ENCODE data around the gene ATP2C2.
"Not testable (repeated sequence)": the region's sequence is repeated elsewhere in the genome, so short reads cannot be mapped to it uniquely, and the experiment has no call there.

ATP2C2 gene

GRCh38 chr16:84329843-84330684 is 38.3 kb upstream of the ATP2C2 start:
- Histone ChIP-seq H3K36me3 (ENCODE audit: control insufficient read depth, insufficient read depth, low read length) (no peaks in the 10 kb centered on the region), H3K4me3 (ENCODE audit: extremely low read depth, insufficient read depth, low read length, poor library complexity, severe bottlenecking) (no peak overlapping the region), H3K4me1 (ENCODE audit: control insufficient read depth, insufficient read depth, low read length, poor library complexity, severe bottlenecking) (peaks cover 2% of the 10 kb centered on the region), H3K27ac (ENCODE audit: low read depth, low read length, severe bottlenecking) (no peak overlapping the region), H3K9me3 (ENCODE audit: control insufficient read depth, low read length) (no peaks in the 10 kb centered on the region)
- 80 to 89% methylated on average over 18 of the region's 18 CpGs for WGBS, 2 experiments (ENCODE audit: insufficient coverage in 2 of 2)

DNA sequence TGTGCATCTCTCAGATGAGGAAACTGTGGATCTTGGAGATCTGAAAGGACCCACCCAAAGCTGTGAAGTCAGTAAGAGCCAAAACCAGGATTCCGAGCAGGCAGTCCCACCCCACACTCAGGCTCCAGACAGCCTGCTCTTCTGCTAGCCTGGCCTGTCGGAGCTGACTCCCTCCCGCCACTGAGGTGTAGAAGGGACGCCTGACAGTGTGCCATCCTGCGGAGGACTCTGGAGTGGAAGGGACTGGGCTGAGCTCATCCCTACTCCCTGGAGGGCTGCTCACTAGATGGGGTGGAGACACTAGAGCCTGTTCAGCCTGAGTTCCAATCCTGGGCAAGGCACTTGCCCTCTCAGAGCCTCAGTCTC is 37.7 kb upstream of the ATP2C2 start:
- Histone ChIP-seq H3K4me3 (ENCODE audit: extremely low read depth, insufficient read depth, low read length, poor library complexity, severe bottlenecking) (no peak overlapping the region), H3K9me3 (ENCODE audit: control insufficient read depth, low read length) (no peaks in the 10 kb centered on the region), H3K36me3 (ENCODE audit: control insufficient read depth, insufficient read depth, low read length) (no peaks in the 10 kb centered on the region), H3K4me1 (ENCODE audit: control insufficient read depth, insufficient read depth, low read length, poor library complexity, severe bottlenecking) (peaks cover 2% of the 10 kb centered on the region), H3K27ac (ENCODE audit: low read depth, low read length, severe bottlenecking) (no peak overlapping the region)
- WGBS, 2 experiments (ENCODE audit: insufficient coverage in 2 of 2), result 89% methylated on average over 3 of the region's 5 CpGs; no CpG with 5 or more reads in 1 of the 2 experiments

GRCh38 chr16:84331998-84332780 is 36.1 kb upstream of the ATP2C2 start:
- Histone ChIP-seq H3K36me3 (ENCODE audit: control insufficient read depth, insufficient read depth, low read length) (no peaks in the 10 kb centered on the region), H3K9me3 (ENCODE audit: control insufficient read depth, low read length) (peaks cover 4% of the 10 kb centered on the region), H3K27ac (ENCODE audit: low read depth, low read length, severe bottlenecking) (no peak overlapping the region), H3K4me3 (ENCODE audit: extremely low read depth, insufficient read depth, low read length, poor library complexity, severe bottlenecking) (no peak overlapping the region), H3K4me1 (ENCODE audit: control insufficient read depth, insufficient read depth, low read length, poor library complexity, severe bottlenecking) (peaks cover 2% of the 10 kb centered on the region)
- WGBS, 2 experiments (ENCODE audit: insufficient coverage in 2 of 2), result 86 to 89% methylated on average over 13 to 15 of the region's 17 CpGs

GRCh38 chr16:84332975-84333684 is 35.2 kb upstream of the ATP2C2 start:
- no peak overlapping the region for H3K4me3 ChIP-seq (ENCODE audit: extremely low read depth, insufficient read depth, low read length, poor library complexity, severe bottlenecking)
- H3K36me3 ChIP-seq (ENCODE audit: control insufficient read depth, insufficient read depth, low read length), result no peaks in the 10 kb centered on the region
- WGBS, 2 experiments (ENCODE audit: insufficient coverage in 2 of 2), result 60 to 61% methylated on average over 9 to 10 of the region's 10 CpGs

GRCh38 chr16:84334058-84334457 is 34.3 kb upstream of the ATP2C2 start:
- Histone ChIP-seq H3K36me3 (ENCODE audit: control insufficient read depth, insufficient read depth, low read length) (no peaks in the 10 kb centered on the region), H3K9me3 (ENCODE audit: control insufficient read depth, low read length) (peaks cover 9% of the 10 kb centered on the region), H3K4me1 (ENCODE audit: control insufficient read depth, insufficient read depth, low read length, poor library complexity, severe bottlenecking) (peaks cover 2% of the 10 kb centered on the region), H3K27ac (ENCODE audit: low read depth, low read length, severe bottlenecking) (no peak overlapping the region), H3K4me3 (ENCODE audit: extremely low read depth, insufficient read depth, low read length, poor library complexity, severe bottlenecking) (no peak overlapping the region)
- WGBS, 2 experiments (ENCODE audit: insufficient coverage in 2 of 2), result 85 to 90% methylated on average over 2 to 3 of the region's 3 CpGs

More at GRCh38 chr16:84332975-84333684, 35.2 kb upstream of the ATP2C2 start:
- no peak overlapping the region for H3K27ac ChIP-seq (ENCODE audit: low read depth, low read length, severe bottlenecking)
- H3K9me3 ChIP-seq (ENCODE audit: control insufficient read depth, low read length), result peaks cover 9% of the 10 kb centered on the region
- H3K4me1 ChIP-seq (ENCODE audit: control insufficient read depth, insufficient read depth, low read length, poor library complexity, severe bottlenecking), result peaks cover 2% of the 10 kb centered on the region

GRCh38 chr16:84334482-84334881 is 33.9 kb upstream of the ATP2C2 start:
- 75 to 88% methylated on average over 1 of the region's 1 CpG for WGBS, 2 experiments (ENCODE audit: insufficient coverage in 2 of 2)
- no peak overlapping the region for H3K4me3 ChIP-seq (ENCODE audit: extremely low read depth, insufficient read depth, low read length, poor library complexity, severe bottlenecking)
- H3K9me3 ChIP-seq (ENCODE audit: control insufficient read depth, low read length), result peaks cover 9% of the 10 kb centered on the region

GRCh38 chr16:84337236-84337635 is 31.1 kb upstream of the ATP2C2 start:
- H3K4me3 ChIP-seq (ENCODE audit: extremely low read depth, insufficient read depth, low read length, poor library complexity, severe bottlenecking); H3K36me3 ChIP-seq (ENCODE audit: control insufficient read depth, insufficient read depth, low read length); H3K27ac ChIP-seq (ENCODE audit: low read depth, low read length, severe bottlenecking); H3K4me1 ChIP-seq (ENCODE audit: control insufficient read depth, insufficient read depth, low read length, poor library complexity, severe bottlenecking); H3K9me3 ChIP-seq (ENCODE audit: control insufficient read depth, low read length): not testable (repeated sequence)

More at GRCh38 chr16:84334482-84334881, 33.9 kb upstream of the ATP2C2 start:
- Histone ChIP-seq H3K27ac (ENCODE audit: low read depth, low read length, severe bottlenecking) (no peak overlapping the region), H3K4me1 (ENCODE audit: control insufficient read depth, insufficient read depth, low read length, poor library complexity, severe bottlenecking) (peaks cover 2% of the 10 kb centered on the region), H3K36me3 (ENCODE audit: control insufficient read depth, insufficient read depth, low read length) (no peaks in the 10 kb centered on the region)

GRCh38 chr16:84339311-84339710 is 29.0 kb upstream of the ATP2C2 start:
- Histone ChIP-seq H3K4me3 (ENCODE audit: extremely low read depth, insufficient read depth, low read length, poor library complexity, severe bottlenecking) (no peak overlapping the region), H3K4me1 (ENCODE audit: control insufficient read depth, insufficient read depth, low read length, poor library complexity, severe bottlenecking) (no peaks in the 10 kb centered on the region), H3K27ac (ENCODE audit: low read depth, low read length, severe bottlenecking) (no peak overlapping the region), H3K9me3 (ENCODE audit: control insufficient read depth, low read length) (peaks cover 9% of the 10 kb centered on the region), H3K36me3 (ENCODE audit: control insufficient read depth, insufficient read depth, low read length) (no peaks in the 10 kb centered on the region)
- WGBS, 2 experiments (ENCODE audit: insufficient coverage in 2 of 2), result 88% methylated on average over 4 to 5 of the region's 5 CpGs

DNA sequence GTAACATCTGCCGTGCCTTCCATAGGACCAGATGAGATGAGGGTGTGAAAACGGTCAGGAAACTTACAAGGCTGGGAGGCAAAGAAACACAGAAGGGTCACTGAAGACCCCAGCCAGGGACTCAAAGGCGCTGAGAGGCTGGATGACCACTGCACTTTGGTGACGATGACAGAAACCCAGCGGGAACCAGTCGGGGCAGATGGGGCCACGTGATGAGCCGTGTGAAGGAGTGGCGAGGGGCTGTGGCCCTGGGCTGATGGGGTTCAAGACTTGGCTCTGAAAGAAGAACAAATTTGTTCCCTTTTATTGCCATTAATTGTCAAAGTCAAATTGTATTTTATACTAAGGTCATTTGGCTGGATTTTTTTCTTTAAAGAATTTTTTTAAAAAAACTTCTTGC is 28.6 kb upstream of the ATP2C2 start:
- Histone ChIP-seq H3K9me3 (ENCODE audit: control insufficient read depth, low read length) (peaks cover 9% of the 10 kb centered on the region), H3K27ac (ENCODE audit: low read depth, low read length, severe bottlenecking) (no peak overlapping the region), H3K4me3 (ENCODE audit: extremely low read depth, insufficient read depth, low read length, poor library complexity, severe bottlenecking) (no peak overlapping the region), H3K4me1 (ENCODE audit: control insufficient read depth, insufficient read depth, low read length, poor library complexity, severe bottlenecking) (no peaks in the 10 kb centered on the region), H3K36me3 (ENCODE audit: control insufficient read depth, insufficient read depth, low read length) (no peaks in the 10 kb centered on the region)
- 83 to 85% methylated on average over 8 to 9 of the region's 9 CpGs for WGBS, 2 experiments (ENCODE audit: insufficient coverage in 2 of 2)

GRCh38 chr16:84340325-84341040 is 27.9 kb upstream of the ATP2C2 start:
- Histone ChIP-seq H3K4me3 (ENCODE audit: extremely low read depth, insufficient read depth, low read length, poor library complexity, severe bottlenecking) (no peak overlapping the region), H3K4me1 (ENCODE audit: control insufficient read depth, insufficient read depth, low read length, poor library complexity, severe bottlenecking) (no peaks in the 10 kb centered on the region), H3K9me3 (ENCODE audit: control insufficient read depth, low read length) (peaks cover 9% of the 10 kb centered on the region), H3K36me3 (ENCODE audit: control insufficient read depth, insufficient read depth, low read length) (no peaks in the 10 kb centered on the region), H3K27ac (ENCODE audit: low read depth, low read length, severe bottlenecking) (no peak overlapping the region)
- 84% methylated on average over 13 to 14 of the region's 18 CpGs for WGBS, 2 experiments (ENCODE audit: insufficient coverage in 2 of 2)
